WTC11 (cell line): ENCODE measurements around the gene GABRG1. TPM values are rescaled to one million over a fixed set of nuclear protein-coding genes. Genes with fewer than 3 reads are reported as not detected.

Experiments
- ATAC-seq: fragments of 200-7000 bp; cut with Tn5 transposase; 2 replicates; pipeline ENCODE4 v1.10.0; 2021; ENCODE audit warnings: mild to moderate bottlenecking, moderate library complexity
- CTCF ChIA-PET: fragments of 300-600 bp; sonication (Branson Sonifier 250); formaldehyde crosslinking; loops from one replicate; lab custom pipeline; 2021; ENCODE audit warnings: antibody characterized with exemption; lab: Charles Lee
- POLR2A ChIA-PET: fragments of 350-600 bp; sonication (Branson Sonifier 250); formaldehyde crosslinking; loops from one replicate; lab custom pipeline; 2021; ENCODE audit warnings: antibody characterized with exemption; lab: Charles Lee
- DNase-seq: peaks from one replicate; pipeline ENCODE4 v3.0.0; 2021; ENCODE audit warnings: low spot score
- H3K27ac Mint-ChIP-seq: 2 replicates; pipeline ENCODE4 v1.8.0; 2021; ENCODE audit warnings: mixed read lengths
- H3K27me3 Mint-ChIP-seq: 2 replicates; pipeline ENCODE4 v1.8.0; 2021; ENCODE audit warnings: low read depth, mild to moderate bottlenecking, moderate library complexity, mixed read lengths
- H3K36me3 Mint-ChIP-seq: 2 replicates; pipeline ENCODE4 v1.8.0; 2021; ENCODE audit warnings: mixed read lengths
- H3K4me1 Mint-ChIP-seq: 2 replicates; pipeline ENCODE4 v1.8.0; 2022; ENCODE audit warnings: mixed read lengths
- H3K4me3 Mint-ChIP-seq: 2 replicates; pipeline ENCODE4 v1.8.0; 2021; ENCODE audit warnings: mild to moderate bottlenecking, moderate library complexity, mixed read lengths
- H3K9me3 Mint-ChIP-seq: 2 replicates; pipeline ENCODE4 v1.8.0; 2021; ENCODE audit warnings: mixed read lengths
- AR ChIP-seq: fragments of 250-450 bp; sonication (Bioruptor Pico); IDR thresholded peaks from 2 replicates; pipeline ENCODE4 v1.9.0; 2021; ENCODE audit warnings: mild to moderate bottlenecking
- CDX4 ChIP-seq: fragments of 250-450 bp; sonication (Bioruptor Pico); IDR thresholded peaks from 2 replicates; pipeline ENCODE4 v1.9.0; 2021; ENCODE audit warnings: moderate library complexity, mild to moderate bottlenecking, inconsistent platforms, borderline replicate concordance
- CREB1 ChIP-seq: sonication (generic); formaldehyde crosslinking; IDR thresholded peaks from 2 replicates; pipeline ENCODE4 v1.8.0; 2023; ENCODE audit warnings: mild to moderate bottlenecking, missing genetic modification reagents
- ERG ChIP-seq: fragments of 250-450 bp; sonication (Bioruptor Pico); IDR thresholded peaks from 2 replicates; pipeline ENCODE4 v1.8.0; 2021; ENCODE audit warnings: mild to moderate bottlenecking
- FOXJ3 ChIP-seq: sonication (generic); formaldehyde crosslinking; IDR thresholded peaks from 2 replicates; pipeline ENCODE4 v1.9.0; 2021; ENCODE audit warnings: missing genetic modification reagents, mild to moderate bottlenecking, borderline replicate concordance
- FOXK1 ChIP-seq: sonication (generic); formaldehyde crosslinking; IDR thresholded peaks from 2 replicates; pipeline ENCODE4 v1.8.0; 2022; ENCODE audit warnings: mild to moderate bottlenecking, moderate library complexity, missing genetic modification reagents
- FOXP1 ChIP-seq: sonication (generic); formaldehyde crosslinking; IDR thresholded peaks from 2 replicates; pipeline ENCODE4 v1.8.0; 2022; ENCODE audit warnings: missing genetic modification reagents, mild to moderate bottlenecking, moderate library complexity, borderline replicate concordance
- IRF2 ChIP-seq: sonication (generic); formaldehyde crosslinking; IDR thresholded peaks from 2 replicates; pipeline ENCODE4 v1.8.0; 2022; ENCODE audit warnings: low read depth, missing genetic modification reagents, borderline replicate concordance
- KAT7 ChIP-seq: sonication (generic); formaldehyde crosslinking; IDR thresholded peaks from 2 replicates; pipeline ENCODE4 v1.8.1; 2023; ENCODE audit warnings: missing genetic modification reagents, mild to moderate bottlenecking, borderline replicate concordance
- NR3C1 ChIP-seq: sonication (generic); formaldehyde crosslinking; conservative IDR thresholded peaks from 2 replicates; pipeline ENCODE4 v1.8.1; 2023; ENCODE audit warnings: low read depth, mild to moderate bottlenecking, missing genetic modification reagents
- OVOL2 ChIP-seq: fragments of 250-450 bp; sonication (Bioruptor Pico); IDR thresholded peaks from 2 replicates; pipeline ENCODE4 v1.9.0; 2021; ENCODE audit warnings: mild to moderate bottlenecking, borderline replicate concordance
- PRRX2 ChIP-seq: fragments of 250-450 bp; sonication (Bioruptor Pico); IDR thresholded peaks from 2 replicates; pipeline ENCODE4 v1.8.0; 2021; ENCODE audit warnings: mild to moderate bottlenecking
- RELA ChIP-seq: sonication (generic); formaldehyde crosslinking; IDR thresholded peaks from 2 replicates; pipeline ENCODE4 v1.8.1; 2022; ENCODE audit warnings: missing genetic modification reagents, mild to moderate bottlenecking, borderline replicate concordance
- RORB ChIP-seq: fragments of 250-450 bp; sonication (Bioruptor Pico); IDR thresholded peaks from 2 replicates; pipeline ENCODE4 v1.9.0; 2021; ENCODE audit warnings: mild to moderate bottlenecking
- STAT6 ChIP-seq: sonication (generic); formaldehyde crosslinking; conservative IDR thresholded peaks from 2 replicates; pipeline ENCODE4 v1.8.1; 2023; ENCODE audit warnings: mild to moderate bottlenecking, low read depth, missing genetic modification reagents, moderate library complexity
- ZNF138 ChIP-seq: sonication (generic); formaldehyde crosslinking; conservative IDR thresholded peaks from 2 replicates; pipeline ENCODE4 v1.8.1; 2022; ENCODE audit warnings: mild to moderate bottlenecking, moderate library complexity, missing genetic modification reagents
- ZNF232 ChIP-seq: sonication (generic); formaldehyde crosslinking; IDR thresholded peaks from 2 replicates; pipeline ENCODE4 v1.8.0; 2022; ENCODE audit warnings: mild to moderate bottlenecking, missing genetic modification reagents
- ZNF317 ChIP-seq: sonication (generic); formaldehyde crosslinking; IDR thresholded peaks from 2 replicates; pipeline ENCODE4 v1.8.1; 2023; ENCODE audit warnings: low read depth, mild to moderate bottlenecking, moderate library complexity, missing genetic modification reagents, borderline replicate concordance
- ZNF425 ChIP-seq: fragments of 250-450 bp; sonication (Bioruptor Pico); conservative IDR thresholded peaks from 2 replicates; pipeline ENCODE4 v1.9.0; 2021; ENCODE audit warnings: mild to moderate bottlenecking
- total RNA-seq: library from RNA; stranded (reverse); gene quantifications from 3 replicates; pipeline ENCODE4 v1.2.3, GENCODE V29; 2021
- TF ChIP-seq, protein P1 (sequence below): sonication (generic); formaldehyde crosslinking; IDR thresholded peaks from 2 replicates; pipeline ENCODE4 v1.8.0; 2022; ENCODE audit warnings: mild to moderate bottlenecking, missing genetic modification reagents
- TF ChIP-seq, protein P2 (sequence below): sonication (generic); formaldehyde crosslinking; IDR thresholded peaks from 2 replicates; pipeline ENCODE4 v1.8.0; 2022; ENCODE audit warnings: mild to moderate bottlenecking, missing genetic modification reagents
- TF ChIP-seq, protein P3 (sequence below): sonication (generic); formaldehyde crosslinking; IDR thresholded peaks from 2 replicates; pipeline ENCODE4 v1.8.1; 2023; ENCODE audit warnings: mild to moderate bottlenecking, missing genetic modification reagents

Gene GABRG1
- total RNA-seq, 1 experiment from 2014 or later, result 0.17 TPM

DNA sequence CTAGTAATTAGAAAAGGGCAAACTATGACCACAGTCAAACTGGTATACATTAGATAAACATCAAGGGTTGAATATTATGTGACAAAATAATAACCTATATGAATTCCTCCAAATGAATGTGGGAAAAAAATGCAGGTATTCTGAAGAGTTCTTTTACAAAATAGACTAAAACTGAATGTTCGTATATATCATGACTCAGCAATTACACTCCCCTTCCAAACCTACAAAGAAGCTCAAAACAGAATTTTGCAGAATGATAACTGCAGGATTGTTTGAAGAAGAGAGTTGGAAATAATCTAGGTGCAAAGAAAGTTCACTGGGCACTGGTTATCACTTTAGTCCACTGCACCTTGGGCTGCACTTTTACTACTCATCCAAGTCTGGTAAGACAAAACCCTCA lies 134.1 kb downstream of the GABRG1 start:
- H3K9me3 Mint-ChIP-seq, result peaks cover 9% of the 10 kb centered on the region
- peaks cover 4% of the 10 kb centered on the region; the same call in 1 of the 2 replicates for H3K27me3 Mint-ChIP-seq

GRCh38 chr4:45987858-45988257 lies 136.0 kb downstream of the GABRG1 start:
- CTCF ChIA-PET, result no interaction called here
- no peak for DNase-seq
- Mint-ChIP-seq H3K4me1 (peaks cover 23% of the 10 kb centered on the region), H3K9me3 (peaks cover 9% of the 10 kb centered on the region), H3K4me3 (no peak overlapping the region), H3K27ac (no peak overlapping the region), H3K27me3 (peaks cover 16% of the 10 kb centered on the region), H3K36me3 (no peaks in the 10 kb centered on the region)
- ATAC-seq, result no peak
- POLR2A ChIA-PET, result no interaction called here
- TF ChIP-seq AR (no peak), ZNF138 (no peak), RORB (no peak), PRRX2 (CRISPR knock-in tag) (no peak), NR3C1 (CRISPR knock-in tag) (no peak), FOXJ3 (CRISPR knock-in tag) (no peak), KAT7 (no peak), ERG (CRISPR knock-in tag) (no peak), ZNF232 (CRISPR knock-in tag) (no peak), ZNF425 (CRISPR knock-in tag) (no peak), CDX4 (CRISPR knock-in tag) (no peak), STAT6 (CRISPR knock-in tag) (no peak), OVOL2 (no peak), RELA (CRISPR knock-in tag) (no peak)
- TF ChIP-seq, protein P1, sequence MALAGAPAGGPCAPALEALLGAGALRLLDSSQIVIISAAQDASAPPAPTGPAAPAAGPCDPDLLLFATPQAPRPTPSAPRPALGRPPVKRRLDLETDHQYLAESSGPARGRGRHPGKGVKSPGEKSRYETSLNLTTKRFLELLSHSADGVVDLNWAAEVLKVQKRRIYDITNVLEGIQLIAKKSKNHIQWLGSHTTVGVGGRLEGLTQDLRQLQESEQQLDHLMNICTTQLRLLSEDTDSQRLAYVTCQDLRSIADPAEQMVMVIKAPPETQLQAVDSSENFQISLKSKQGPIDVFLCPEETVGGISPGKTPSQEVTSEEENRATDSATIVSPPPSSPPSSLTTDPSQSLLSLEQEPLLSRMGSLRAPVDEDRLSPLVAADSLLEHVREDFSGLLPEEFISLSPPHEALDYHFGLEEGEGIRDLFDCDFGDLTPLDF (CRISPR knock-in tag), result no peak
- TF ChIP-seq, protein P2, sequence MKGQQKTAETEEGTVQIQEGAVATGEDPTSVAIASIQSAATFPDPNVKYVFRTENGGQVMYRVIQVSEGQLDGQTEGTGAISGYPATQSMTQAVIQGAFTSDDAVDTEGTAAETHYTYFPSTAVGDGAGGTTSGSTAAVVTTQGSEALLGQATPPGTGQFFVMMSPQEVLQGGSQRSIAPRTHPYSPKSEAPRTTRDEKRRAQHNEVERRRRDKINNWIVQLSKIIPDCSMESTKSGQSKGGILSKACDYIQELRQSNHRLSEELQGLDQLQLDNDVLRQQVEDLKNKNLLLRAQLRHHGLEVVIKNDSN (CRISPR knock-in tag), result no peak

More for the DNA sequence above, 134.1 kb downstream of the GABRG1 start:
- no peak for DNase-seq
- CTCF ChIA-PET, result no interaction called here
- TF ChIP-seq CREB1 (CRISPR knock-in tag), result no peak
- TF ChIP-seq FOXP1 (CRISPR knock-in tag), result no peak
- TF ChIP-seq IRF2, result no peak
- TF ChIP-seq FOXK1 (CRISPR knock-in tag), result no peak
- TF ChIP-seq RELA (CRISPR knock-in tag), result no peak
- TF ChIP-seq, protein P3, sequence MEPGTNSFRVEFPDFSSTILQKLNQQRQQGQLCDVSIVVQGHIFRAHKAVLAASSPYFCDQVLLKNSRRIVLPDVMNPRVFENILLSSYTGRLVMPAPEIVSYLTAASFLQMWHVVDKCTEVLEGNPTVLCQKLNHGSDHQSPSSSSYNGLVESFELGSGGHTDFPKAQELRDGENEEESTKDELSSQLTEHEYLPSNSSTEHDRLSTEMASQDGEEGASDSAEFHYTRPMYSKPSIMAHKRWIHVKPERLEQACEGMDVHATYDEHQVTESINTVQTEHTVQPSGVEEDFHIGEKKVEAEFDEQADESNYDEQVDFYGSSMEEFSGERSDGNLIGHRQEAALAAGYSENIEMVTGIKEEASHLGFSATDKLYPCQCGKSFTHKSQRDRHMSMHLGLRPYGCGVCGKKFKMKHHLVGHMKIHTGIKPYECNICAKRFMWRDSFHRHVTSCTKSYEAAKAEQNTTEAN, result no peak
- no peak for TF ChIP-seq ZNF317
- no peak for TF ChIP-seq CDX4 (CRISPR knock-in tag)
- H3K4me1 Mint-ChIP-seq, result peaks cover 9% of the 10 kb centered on the region
- no peaks in the 10 kb centered on the region for H3K36me3 Mint-ChIP-seq
- H3K27ac Mint-ChIP-seq, result no peak overlapping the region
- ATAC-seq, result no peak
- POLR2A ChIA-PET, result no interaction called here
- no peak overlapping the region for H3K4me3 Mint-ChIP-seq
